Measurements from ENCODE around the gene DDX49.

DDX49 gene

GRCh38 chr19:18939163-18939562 lies 19.6 kb downstream of the DDX49 start:
- H3F3A ChIP-seq (ENCODE audit: insufficient read depth), result peaks cover 8% of the 10 kb centered on the region; the same call in 1 of the 2 replicates
- H3K9me3 ChIP-seq (ENCODE audit: insufficient read depth, low read length), result no peaks in the 10 kb centered on the region
- peak overlapping the region; percentile 82 for H3K4me2 ChIP-seq (ENCODE audit: low read depth, low read length, poor library complexity, severe bottlenecking)
- TF ChIP-seq CTCF (IDR thresholded peaks at IDR 0.05; ENCODE audit: insufficient read depth, low read length, poor library complexity, severe bottlenecking) (no peak), EZH2phosphoT487 (conservative IDR thresholded peaks at IDR 0.05; ENCODE audit: low read length) (no peak)
- H3K4me3 ChIP-seq (ENCODE audit: insufficient read depth, low read length, poor library complexity, severe bottlenecking), result peak overlapping the region; percentile 84
- H3K79me2 ChIP-seq (ENCODE audit: insufficient read depth, low read length), result peaks cover 13% of the 10 kb centered on the region
- no peak overlapping the region for H2AFZ ChIP-seq (ENCODE audit: low read depth, low read length, severe bottlenecking)
- H3K36me3 ChIP-seq (ENCODE audit: low read length), result no peaks in the 10 kb centered on the region
- no peak overlapping the region for H3K27ac ChIP-seq (ENCODE audit: low read depth, low read length)
- H3K9me2 ChIP-seq (replicated peaks; ENCODE audit: insufficient read depth, low read length), result no peaks in the 10 kb centered on the region
- H4K20me1 ChIP-seq (ENCODE audit: low read depth, low read length), result no peaks in the 10 kb centered on the region
- no peaks in the 10 kb centered on the region for H3K27me3 ChIP-seq (ENCODE audit: low read length)
- 0 out of 2 replicates have a peak overlapping the region, but pooled peaks have one; percentile 88 for H3K9ac ChIP-seq (ENCODE audit: low read length)

GRCh38 chr19:18939922-18940768 lies 20.6 kb downstream of the DDX49 start:
- Histone ChIP-seq H3F3A (ENCODE audit: insufficient read depth) (peaks cover 12% of the 10 kb centered on the region; the same call in 1 of the 2 replicates), H3K4me2 (ENCODE audit: low read depth, low read length, poor library complexity, severe bottlenecking) (peak overlapping the region; percentile 82), H3K4me3 (ENCODE audit: insufficient read depth, low read length, poor library complexity, severe bottlenecking) (peak overlapping the region; percentile 84), H3K36me3 (ENCODE audit: low read length) (no peaks in the 10 kb centered on the region), H3K27me3 (ENCODE audit: low read length) (no peaks in the 10 kb centered on the region), H3K79me2 (ENCODE audit: insufficient read depth, low read length) (peaks cover 13% of the 10 kb centered on the region), H4K20me1 (ENCODE audit: low read depth, low read length) (no peaks in the 10 kb centered on the region), H3K9me2 (replicated peaks; ENCODE audit: insufficient read depth, low read length) (no peaks in the 10 kb centered on the region), H3K9ac (ENCODE audit: low read length) (peak overlapping the region; percentile 88), H3K27ac (ENCODE audit: low read depth, low read length) (peak overlapping the region; percentile 50), H3K9me3 (ENCODE audit: insufficient read depth, low read length) (no peaks in the 10 kb centered on the region), H2AFZ (ENCODE audit: low read depth, low read length, severe bottlenecking) (peak overlapping the region; percentile 52)
- TF ChIP-seq EZH2phosphoT487 (conservative IDR thresholded peaks at IDR 0.05; ENCODE audit: low read length) (no peak), CTCF (IDR thresholded peaks at IDR 0.05; ENCODE audit: insufficient read depth, low read length, poor library complexity, severe bottlenecking) (no peak)

- Histone ChIP-seq H3K9me3 (ENCODE audit: insufficient read depth, low read length) (no peaks in the 10 kb centered on the region), H3K79me2 (ENCODE audit: insufficient read depth, low read length) (peaks cover 13% of the 10 kb centered on the region), H3K36me3 (ENCODE audit: low read length) (no peaks in the 10 kb centered on the region), H3F3A (ENCODE audit: insufficient read depth) (peaks cover 13% of the 10 kb centered on the region), H3K4me3 (ENCODE audit: insufficient read depth, low read length, poor library complexity, severe bottlenecking) (peak within 1 kb of the TSS; percentile 84), H2AFZ (ENCODE audit: low read depth, low read length, severe bottlenecking) (peak within 1 kb of the TSS; percentile 52), H3K9me2 (replicated peaks; ENCODE audit: insufficient read depth, low read length) (no peaks in the 10 kb centered on the region), H3K9ac (ENCODE audit: low read length) (peak within 1 kb of the TSS; percentile 88), H4K20me1 (ENCODE audit: low read depth, low read length) (no peaks in the 10 kb centered on the region), H3K4me2 (ENCODE audit: low read depth, low read length, poor library complexity, severe bottlenecking) (peak within 1 kb of the TSS; percentile 82), H3K27ac (ENCODE audit: low read depth, low read length) (peak within 1 kb of the TSS; percentile 50), H3K27me3 (ENCODE audit: low read length) (no peaks in the 10 kb centered on the region)
- TF ChIP-seq CTCF (IDR thresholded peaks at IDR 0.05; ENCODE audit: insufficient read depth, low read length, poor library complexity, severe bottlenecking) (no peak), EZH2phosphoT487 (conservative IDR thresholded peaks at IDR 0.05; ENCODE audit: low read length) (no peak)
Observed at GRCh38 chr19:18940769-18941627, 21.5 kb downstream of the DDX49 start, which contains the start of gene HOMER3. HOMER3 (minus strand) TSS chr19:18941217; CDS start chr19:18938982, 2,235 bp downstream.
